Raji (cell line): ENCODE results near the gene CDAN1.
A peak's percentile ranks its signal among the peaks of the same experiment; 100 is the strongest.

Experiments used
- POLR2A ChIP-seq: IDR thresholded peaks from 2 replicates; pipeline ENCODE4 v1.6.1; 2011; ENCODE audit warnings: low read depth, low read length, control low read depth; ENCODE audit not compliant: insufficient read depth

The CDAN1 gene

GRCh38 chr15:42736793-42737528 is at the start of gene CDAN1:
CDAN1 (minus strand) TSS chr15:42737128; CDS start chr15:42737102, 26 bp downstream.
- peak; percentile 84 for TF ChIP-seq POLR2A

GRCh38 chr15:42785569-42785968 is 48.6 kb upstream of the CDAN1 start:
- no peak for TF ChIP-seq POLR2A

GRCh38 chr15:42784705-42785104 is 47.8 kb upstream of the CDAN1 start:
- TF ChIP-seq POLR2A, result no peak

GRCh38 chr15:42782716-42783115 is 45.8 kb upstream of the CDAN1 start:
- TF ChIP-seq POLR2A, result no peak

GRCh38 chr15:42775416-42775815 is 38.5 kb upstream of the CDAN1 start:
- no peak for TF ChIP-seq POLR2A

GRCh38 chr15:42772901-42773300 is 36.0 kb upstream of the CDAN1 start:
- no peak for TF ChIP-seq POLR2A

- no peak for TF ChIP-seq POLR2A
Observed at GRCh38 chr15:42772144-42772543, 35.2 kb upstream of the CDAN1 start.

GRCh38 chr15:42760759-42761158 is 23.8 kb upstream of the CDAN1 start:
- TF ChIP-seq POLR2A, result no peak

GRCh38 chr15:42759093-42759492 is 22.2 kb upstream of the CDAN1 start:
- TF ChIP-seq POLR2A, result no peak

- TF ChIP-seq POLR2A, result no peak
Observed at GRCh38 chr15:42750306-42750705, 13.4 kb upstream of the CDAN1 start.

GRCh38 chr15:42749266-42749665 is 12.3 kb upstream of the CDAN1 start:
- no peak for TF ChIP-seq POLR2A

- no peak for TF ChIP-seq POLR2A
Observed at GRCh38 chr15:42744195-42744594, 7.3 kb upstream of the CDAN1 start.

- no peak for TF ChIP-seq POLR2A
Observed at GRCh38 chr15:42742149-42742548, 5.2 kb upstream of the CDAN1 start.

GRCh38 chr15:42741710-42742109 is 4.8 kb upstream of the CDAN1 start:
- no peak for TF ChIP-seq POLR2A

GRCh38 chr15:42737529-42738328 is 801 bp upstream of the CDAN1 start:
- no peak for TF ChIP-seq POLR2A

- TF ChIP-seq POLR2A, result no peak
Observed at GRCh38 chr15:42736178-42736792, 643 bp downstream of the CDAN1 start.
